BJ (cell line): Measurements from ENCODE around the gene FHOD1. TPM values are rescaled to one million over a fixed set of nuclear protein-coding genes. Genes with fewer than 3 reads are reported as not detected.
A peak's percentile ranks its signal among the peaks of the same experiment; 100 is the strongest.

ENCODE experiments used
- CTCF ChIA-PET: fragments of 350-600 bp; formaldehyde crosslinking; extraction: SDS; loops from one replicate; lab custom pipeline; 2021; ENCODE audit warnings: antibody characterized with exemption, inconsistent platforms; lab: Yijun Ruan, JAX
- POLR2A ChIA-PET: fragments of 300-600 bp; sonication (Branson Sonifier 250); formaldehyde crosslinking; extraction: SDS; loops from one replicate; lab custom pipeline; 2021; ENCODE audit warnings: antibody characterized with exemption; lab: Charles Lee
- DNase-seq: peaks from one replicate; pipeline ENCODE4 v3.0.0-alpha.2; 2011; ENCODE audit warnings: low read depth
- H3K27me3 ChIP-seq: 2 replicates; pipeline ENCODE4 v1.6.0; 2011; ENCODE audit warnings: low read length; ENCODE audit not compliant: control insufficient read depth, insufficient read depth
- H3K36me3 ChIP-seq: 2 replicates; pipeline ENCODE4 v1.5.1; 2011; ENCODE audit warnings: low read length; ENCODE audit not compliant: control insufficient read depth, insufficient read depth
- H3K4me3 ChIP-seq: 2 replicates; pipeline ENCODE4 v1.5.1; 2011; ENCODE audit warnings: low read depth, mild to moderate bottlenecking, control low read depth, low read length
- polyA plus RNA-seq: library from polyadenylated mRNA; depleted of rRNA; stranded (reverse); fragments of >200 nt; gene quantifications from 2 replicates; pipeline ENCODE4 v1.2.3, GENCODE V29; 2011
- TF ChIP-seq, protein P1 (sequence below): IDR thresholded peaks from 2 replicates; pipeline ENCODE4 v1.5.1; 2011; ENCODE audit warnings: low read depth, mild to moderate bottlenecking, control low read depth, inconsistent platforms, low read length, moderate library complexity; ENCODE audit not compliant: insufficient read depth

Gene FHOD1
- polyA plus RNA-seq, 1 experiment, result 23.0 TPM

DNA sequence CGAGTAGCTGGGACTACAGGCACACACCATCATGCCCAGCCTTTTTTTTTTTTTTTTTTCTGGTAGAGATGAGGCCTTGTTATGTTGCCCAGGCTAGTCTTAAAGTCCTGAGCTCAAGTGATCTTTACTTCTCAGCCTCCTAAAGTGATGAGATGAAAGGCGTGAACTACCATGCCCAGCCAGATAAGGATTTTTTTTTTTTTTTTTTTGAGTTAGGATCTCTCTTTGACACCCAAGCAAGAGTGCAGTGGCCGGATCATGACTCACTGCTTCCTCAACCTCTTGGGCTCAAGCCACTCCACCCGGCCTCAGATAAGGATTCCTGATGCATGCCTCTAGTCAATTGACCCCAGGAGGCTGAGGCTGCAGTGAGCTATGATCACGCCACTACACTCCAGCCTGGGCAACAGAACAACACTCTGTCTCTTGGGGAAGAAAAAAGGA lies 20.9 kb upstream of the FHOD1 start:
- CTCF ChIA-PET, result interaction anchor here (0.6 to 1.9 kb wide), 5 partner anchors 70 to 333 kb away, joined by 3 to 6 read pairs (median 4); no protein-coding TSS in a partner anchor
- no peak overlapping the region for H3K4me3 ChIP-seq
- TF ChIP-seq, protein P1, sequence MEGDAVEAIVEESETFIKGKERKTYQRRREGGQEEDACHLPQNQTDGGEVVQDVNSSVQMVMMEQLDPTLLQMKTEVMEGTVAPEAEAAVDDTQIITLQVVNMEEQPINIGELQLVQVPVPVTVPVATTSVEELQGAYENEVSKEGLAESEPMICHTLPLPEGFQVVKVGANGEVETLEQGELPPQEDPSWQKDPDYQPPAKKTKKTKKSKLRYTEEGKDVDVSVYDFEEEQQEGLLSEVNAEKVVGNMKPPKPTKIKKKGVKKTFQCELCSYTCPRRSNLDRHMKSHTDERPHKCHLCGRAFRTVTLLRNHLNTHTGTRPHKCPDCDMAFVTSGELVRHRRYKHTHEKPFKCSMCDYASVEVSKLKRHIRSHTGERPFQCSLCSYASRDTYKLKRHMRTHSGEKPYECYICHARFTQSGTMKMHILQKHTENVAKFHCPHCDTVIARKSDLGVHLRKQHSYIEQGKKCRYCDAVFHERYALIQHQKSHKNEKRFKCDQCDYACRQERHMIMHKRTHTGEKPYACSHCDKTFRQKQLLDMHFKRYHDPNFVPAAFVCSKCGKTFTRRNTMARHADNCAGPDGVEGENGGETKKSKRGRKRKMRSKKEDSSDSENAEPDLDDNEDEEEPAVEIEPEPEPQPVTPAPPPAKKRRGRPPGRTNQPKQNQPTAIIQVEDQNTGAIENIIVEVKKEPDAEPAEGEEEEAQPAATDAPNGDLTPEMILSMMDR, result no peak
- POLR2A ChIA-PET, result interaction anchor here (1.0 kb wide), 1 partner anchor 23 kb away, joined by 3 read pairs; no protein-coding TSS in a partner anchor
- no peaks in the 10 kb centered on the region for H3K27me3 ChIP-seq
- H3K36me3 ChIP-seq, result no peaks in the 10 kb centered on the region; the same call in 1 of the 2 replicates
- DNase-seq, result peak; percentile 60

DNA sequence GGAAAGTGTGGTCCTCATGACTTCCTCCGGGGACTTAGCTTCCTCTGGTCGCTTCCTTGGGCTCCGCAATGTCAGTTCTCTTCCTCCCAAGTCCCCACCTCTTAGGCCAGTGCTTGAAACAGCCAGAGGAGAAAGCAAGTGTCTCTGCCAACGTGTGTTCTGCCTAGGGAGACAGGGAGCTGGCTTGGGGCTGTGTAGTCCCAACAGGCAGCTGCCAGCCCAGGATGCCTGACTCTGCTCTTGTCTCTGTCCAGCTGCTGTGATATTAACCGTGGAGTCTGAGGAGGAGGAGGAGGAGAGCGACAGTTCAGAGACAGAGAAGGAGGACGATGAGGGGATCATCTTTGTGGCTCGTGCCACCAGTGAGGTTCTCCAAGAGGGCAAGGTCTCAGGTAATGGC lies 18.6 kb upstream of the FHOD1 start:
- TF ChIP-seq, protein P1, result no peak
- Histone ChIP-seq H3K4me3 (no peak overlapping the region), H3K36me3 (no peaks in the 10 kb centered on the region), H3K27me3 (no peaks in the 10 kb centered on the region)
- POLR2A ChIA-PET, result no interaction called here
- DNase-seq, result no peak
- CTCF ChIA-PET, result interaction anchor here (0.7 to 2.0 kb wide), 10 partner anchors 13 to 162 kb away, joined by 3 to 6 read pairs (median 3); partner anchors contain the start of genes KCTD19 and LRRC36

DNA sequence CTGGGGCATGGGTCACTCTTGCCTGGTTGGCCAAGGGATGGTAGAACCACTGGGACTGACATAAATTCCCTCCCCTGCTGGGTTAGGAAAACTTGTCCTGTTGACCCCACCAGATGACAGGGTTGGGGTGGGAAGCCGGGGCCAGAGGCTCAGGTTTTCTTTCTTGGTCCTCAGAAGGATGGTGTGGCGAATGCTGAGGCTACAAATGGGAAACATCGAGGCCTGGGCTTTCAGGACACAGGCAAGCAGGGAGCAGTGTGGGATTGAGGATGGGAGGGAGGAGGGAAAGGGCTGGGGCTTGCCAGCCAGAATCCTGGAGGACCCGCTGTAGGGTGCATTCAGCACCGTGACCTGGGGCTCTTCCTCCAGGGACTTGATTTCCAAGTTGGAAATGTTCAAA lies 17.6 kb upstream of the FHOD1 start:
- TF ChIP-seq, protein P1, result no peak
- POLR2A ChIA-PET, result no interaction called here

DNA sequence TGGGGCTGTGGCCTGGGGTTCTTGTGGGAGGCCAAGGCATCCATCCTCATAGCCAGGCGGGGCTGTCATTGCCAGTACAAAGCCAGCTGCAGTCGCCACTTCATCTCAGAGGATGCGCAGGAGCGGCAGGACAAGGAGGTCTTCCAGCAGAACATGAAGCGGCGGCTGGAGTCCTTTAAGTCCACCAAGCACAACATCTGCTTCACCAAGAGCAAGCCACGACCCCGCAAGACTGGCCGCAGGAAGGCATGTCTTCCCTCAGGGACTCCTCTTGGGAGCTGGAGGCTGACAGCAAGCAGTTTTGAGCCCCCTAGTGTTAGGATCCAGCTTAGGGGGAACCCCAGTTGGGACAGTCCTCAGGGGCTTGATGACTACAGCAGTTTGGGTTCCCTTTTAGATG lies 17.0 kb upstream of the FHOD1 start:
- DNase-seq, result no peak
- no peaks in the 10 kb centered on the region for H3K36me3 ChIP-seq
- ChIA-PET POLR2A (no interaction called here), CTCF (interaction anchor here (0.7 to 2.0 kb wide), 4 partner anchors 12 to 434 kb away, joined by 4 to 6 read pairs (median 5); partner anchors contain the start of gene NAE1)
- H3K4me3 ChIP-seq, result no peak overlapping the region
- H3K27me3 ChIP-seq, result no peaks in the 10 kb centered on the region
- TF ChIP-seq, protein P1, result 0 out of 2 replicates have a peak, but pooled peaks have one; percentile 2

More for the DNA sequence above, 17.6 kb upstream of the FHOD1 start:
- H3K36me3 ChIP-seq, result no peaks in the 10 kb centered on the region
- no peaks in the 10 kb centered on the region for H3K27me3 ChIP-seq
- CTCF ChIA-PET, result interaction anchor here (1.0 to 2.0 kb wide), 5 partner anchors 11 to 73 kb away, joined by 3 to 6 read pairs (median 4); no protein-coding TSS in a partner anchor
- DNase-seq, result no peak
- no peak overlapping the region for H3K4me3 ChIP-seq

DNA sequence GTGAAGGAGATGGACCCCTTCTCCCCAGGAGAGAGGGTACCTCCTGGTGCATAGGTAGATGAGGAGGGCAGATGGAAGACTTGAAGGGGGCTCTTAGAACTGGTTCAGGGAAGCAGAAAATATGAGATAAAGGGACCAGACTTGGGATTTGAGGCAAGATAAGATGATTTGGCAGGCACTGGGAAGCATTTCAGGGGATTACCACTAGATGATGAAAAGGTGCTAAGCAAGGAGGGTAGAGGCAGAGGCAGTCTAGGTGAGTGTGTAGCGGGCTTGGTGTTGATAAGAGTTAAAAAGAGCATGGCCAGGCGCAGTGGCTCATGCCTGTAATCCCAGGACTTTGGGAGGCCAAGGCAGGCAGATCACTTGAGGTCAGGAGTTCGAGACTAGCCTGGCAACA lies 15.9 kb upstream of the FHOD1 start:
- Histone ChIP-seq H3K4me3 (no peak overlapping the region), H3K27me3 (no peaks in the 10 kb centered on the region), H3K36me3 (no peaks in the 10 kb centered on the region)
- ChIA-PET POLR2A (no interaction called here), CTCF (interaction anchor here (1.4 to 1.8 kb wide), 2 partner anchors 13 to 76 kb away, joined by 3 to 4 read pairs; no protein-coding TSS in a partner anchor)
- no peak for DNase-seq
- TF ChIP-seq, protein P1, result no peak
